Measurements from ENCODE around the gene AK6. TPM values are rescaled to one million over a fixed set of nuclear protein-coding genes. Genes with fewer than 3 reads are reported as not detected.

Gene AK6
- total RNA-seq, 1 experiment from 2014 or later = 75.1 TPM

- BruUV-seq (replicated peaks) = TSS peak; percentile 65
- peaks cover 68% of the 10 kb centered on the region for H3K36me3 Mint-ChIP-seq (ENCODE audit: insufficient read depth, unreplicated experiment)
- H3K9me3 ChIP-seq = no peaks in the 10 kb centered on the region
- H3K36me3 ChIP-seq (ENCODE audit: control insufficient read depth, insufficient read depth, low read length) = no peaks in the 10 kb centered on the region; the same call in 1 of the 2 replicates
- H3K4me1 ChIP-seq = peaks cover 15% of the 10 kb centered on the region
- intact Hi-C loops (cut with micrococcal nuclease; ENCODE audit: unreplicated experiment) = loop anchor here (1.0 to 5.0 kb wide), 4 partner anchors 49 to 326 kb away; partner anchors contain the start of genes CCNB1 and MARVELD2
- TF ChIP-seq CTCF (IDR thresholded peaks at IDR 0.05; ENCODE audit: insufficient read depth in 1 of 2, low read depth in 1 of 2, low read length in 1 of 2, severe bottlenecking in 1 of 2, unreplicated experiment in 1 of 2) = no peak
- H3K4me1 Mint-ChIP-seq (ENCODE audit: low read depth, unreplicated experiment) = peaks cover 8% of the 10 kb centered on the region
- no peaks in the 10 kb centered on the region for H3K27me3 ChIP-seq (replicated peaks; ENCODE audit: control insufficient read depth, insufficient read depth, low read length)
- peak overlapping the region; percentile 67 for H3K4me3 ChIP-seq (ENCODE audit: low read depth, low read length)
- H3K27ac Mint-ChIP-seq (ENCODE audit: unreplicated experiment) = peak overlapping the region; percentile 99
- no peaks in the 10 kb centered on the region for H3K9me3 Mint-ChIP-seq (ENCODE audit: unreplicated experiment)
- ChIA-PET POLR2A (interaction anchor here (0.5 to 0.7 kb wide), 2 partner anchors 30 to 282 kb away, joined by 4 to 8 read pairs; no protein-coding TSS in a partner anchor), CTCF (no interaction called here)
- peak in 1 of 2 experiments; percentile 55 for DNase-seq
- no peaks in the 10 kb centered on the region for H3K27me3 Mint-ChIP-seq (ENCODE audit: insufficient read depth, unreplicated experiment)
- peak overlapping the region; percentile 90 for H3K4me3 Mint-ChIP-seq (ENCODE audit: unreplicated experiment)
These were observed 621 bp downstream of the AK6 start for GRCh38 chr5:69368458-69369339.

GRCh38 chr5:69367697-69368279 is 1.5 kb downstream of the AK6 start:
- peak overlapping the region; percentile 67; the same call in 1 of the 2 replicates for H3K4me3 ChIP-seq (ENCODE audit: low read depth, low read length)
- H3K9me3 Mint-ChIP-seq (ENCODE audit: unreplicated experiment) = no peaks in the 10 kb centered on the region
- POLR2A ChIA-PET = no interaction called here
- H3K27ac Mint-ChIP-seq (ENCODE audit: unreplicated experiment) = peak overlapping the region; percentile 99
- no peaks in the 10 kb centered on the region for H3K9me3 ChIP-seq
- H3K36me3 Mint-ChIP-seq (ENCODE audit: insufficient read depth, unreplicated experiment) = peaks cover 71% of the 10 kb centered on the region
- intact Hi-C loops (cut with micrococcal nuclease; ENCODE audit: unreplicated experiment) = loop anchor here (5.0 kb wide), 2 partner anchors 50 to 325 kb away; partner anchors contain the start of gene MARVELD2
- CTCF ChIA-PET = no interaction called here
- no peak for TF ChIP-seq CTCF (IDR thresholded peaks at IDR 0.05; ENCODE audit: insufficient read depth in 1 of 2, low read depth in 1 of 2, low read length in 1 of 2, severe bottlenecking in 1 of 2, unreplicated experiment in 1 of 2)
- no TSS peak for BruUV-seq (replicated peaks)
- peaks cover 8% of the 10 kb centered on the region for H3K4me1 Mint-ChIP-seq (ENCODE audit: low read depth, unreplicated experiment)
- peaks cover 15% of the 10 kb centered on the region for H3K4me1 ChIP-seq
- no peaks in the 10 kb centered on the region for H3K27me3 ChIP-seq (replicated peaks; ENCODE audit: control insufficient read depth, insufficient read depth, low read length)
- no peak for DNase-seq
- peak overlapping the region; percentile 90 for H3K4me3 Mint-ChIP-seq (ENCODE audit: unreplicated experiment)
- H3K27me3 Mint-ChIP-seq (ENCODE audit: insufficient read depth, unreplicated experiment) = no peaks in the 10 kb centered on the region
- no peaks in the 10 kb centered on the region; the same call in 1 of the 2 replicates for H3K36me3 ChIP-seq (ENCODE audit: control insufficient read depth, insufficient read depth, low read length)

- TF ChIP-seq CTCF (IDR thresholded peaks at IDR 0.05; ENCODE audit: insufficient read depth in 1 of 2, low read depth in 1 of 2, low read length in 1 of 2, severe bottlenecking in 1 of 2, unreplicated experiment in 1 of 2) = no peak
- Mint-ChIP-seq H3K27me3 (ENCODE audit: insufficient read depth, unreplicated experiment) (no peaks in the 10 kb centered on the region), H3K4me1 (ENCODE audit: low read depth, unreplicated experiment) (peaks cover 18% of the 10 kb centered on the region), H3K36me3 (ENCODE audit: insufficient read depth, unreplicated experiment) (peaks cover 90% of the 10 kb centered on the region), H3K9me3 (ENCODE audit: unreplicated experiment) (no peaks in the 10 kb centered on the region), H3K4me3 (ENCODE audit: unreplicated experiment) (no peak overlapping the region), H3K27ac (ENCODE audit: unreplicated experiment) (no peak overlapping the region)
- POLR2A ChIA-PET = no interaction called here
- H3K36me3 ChIP-seq (ENCODE audit: control insufficient read depth, insufficient read depth, low read length) = no peaks in the 10 kb centered on the region; the same call in 1 of the 2 replicates
- H3K4me3 ChIP-seq (ENCODE audit: low read depth, low read length) = no peak overlapping the region
- H3K9me3 ChIP-seq = no peaks in the 10 kb centered on the region
- intact Hi-C loops (cut with micrococcal nuclease; ENCODE audit: unreplicated experiment) = loop anchor here (5.0 kb wide), 2 partner anchors 52 to 323 kb away; partner anchors contain the start of gene MARVELD2
- CTCF ChIA-PET = no interaction called here
- no peak for DNase-seq
- peaks cover 8% of the 10 kb centered on the region for H3K4me1 ChIP-seq
- H3K27me3 ChIP-seq (replicated peaks; ENCODE audit: control insufficient read depth, insufficient read depth, low read length) = no peaks in the 10 kb centered on the region
- BruUV-seq (replicated peaks) = no TSS peak
These were observed 4.5 kb downstream of the AK6 start for GRCh38 chr5:69364850-69365249.
